ENCODE measurements around the gene ITGB2. TPM values are rescaled to one million over a fixed set of nuclear protein-coding genes. Genes with fewer than 3 reads are reported as not detected.

ITGB2 gene
- total RNA-seq, 4 donors from 2014 or later = 11.2 to 18.8 (median 15.3) TPM

GRCh38 chr21:44871576-44872269, 49.0 kb downstream of the ITGB2 start:
- no peaks in the 10 kb centered on the region for H3K9me3 ChIP-seq
- peak in 1 of 3 donors; percentile 25 for TF ChIP-seq POLR2AphosphoS5 (IDR thresholded peaks at IDR 0.05)
- peak in 1 of 2 donors; percentile 4 for TF ChIP-seq POLR2A (IDR thresholded peaks at IDR 0.05)
- no peak for TF ChIP-seq EP300 (IDR thresholded peaks at IDR 0.05)
- TF ChIP-seq CTCF (IDR thresholded peaks at IDR 0.05) = no peak
- H3K4me3 ChIP-seq = peak overlapping the region; percentile 87
- no peaks in the 10 kb centered on the region for H3K27me3 ChIP-seq
- no peaks in the 10 kb centered on the region for H3K36me3 ChIP-seq
- H3K27ac ChIP-seq = peak overlapping the region; percentile 92
- peaks cover 79% of the 10 kb centered on the region for H3K4me1 ChIP-seq
- peak in 1 of 2 donors; percentile 85 for DNase-seq (ENCODE audit: low spot score in 2 of 2)
- 7% methylated on average over 12 of the region's 14 CpGs for WGBS

DNA sequence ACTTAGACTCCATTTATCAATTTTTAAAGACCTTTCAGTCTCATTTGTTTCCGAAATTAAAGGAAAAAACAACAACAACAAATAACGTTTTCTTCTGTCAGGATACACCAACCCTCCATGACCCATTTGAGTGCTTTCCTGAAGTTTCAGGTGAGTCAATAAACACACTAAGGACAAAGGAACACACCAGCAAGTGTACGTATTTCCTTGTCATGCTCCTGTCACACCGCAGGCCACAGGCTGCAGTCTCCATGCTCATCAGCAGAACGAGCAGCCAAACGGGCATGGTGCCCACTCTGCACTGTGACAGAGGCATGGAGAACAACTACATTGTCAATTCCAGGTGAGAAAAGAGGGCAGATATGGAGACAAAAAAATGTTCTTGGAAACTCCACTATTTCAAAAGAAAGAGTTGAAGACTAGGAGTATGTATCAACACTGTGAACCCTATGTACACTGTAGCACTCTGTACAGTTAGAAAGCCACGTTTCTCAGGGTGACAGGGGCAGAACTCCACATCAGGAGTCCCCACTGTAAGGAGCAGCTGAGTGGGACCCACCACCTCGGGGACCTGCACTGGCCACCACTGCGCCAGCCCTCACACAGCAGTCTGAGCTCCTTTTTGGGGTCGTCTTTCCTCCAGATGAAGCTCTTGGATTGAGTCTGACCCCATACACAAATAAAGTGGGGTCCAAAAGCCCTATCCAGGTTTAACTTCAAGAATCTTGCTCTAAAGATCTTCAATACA, 49.8 kb downstream of the ITGB2 start:
- DNase-seq (ENCODE audit: low spot score in 2 of 2) = peak in 1 of 2 donors; percentile 80
- Histone ChIP-seq H3K4me3 (peak overlapping the region; percentile 87), H3K27ac (peak overlapping the region; percentile 92), H3K36me3 (no peaks in the 10 kb centered on the region), H3K4me1 (peaks cover 81% of the 10 kb centered on the region), H3K9me3 (no peaks in the 10 kb centered on the region), H3K27me3 (no peaks in the 10 kb centered on the region)
- WGBS = 53% methylated on average over 10 of the region's 10 CpGs
- no peak for TF ChIP-seq CTCF (IDR thresholded peaks at IDR 0.05)
- TF ChIP-seq POLR2A (IDR thresholded peaks at IDR 0.05) = no peak
- no peak for TF ChIP-seq EP300 (IDR thresholded peaks at IDR 0.05)

GRCh38 chr21:44869781-44870747, 50.6 kb downstream of the ITGB2 start:
- Histone ChIP-seq H3K36me3 (peaks cover 4% of the 10 kb centered on the region), H3K9me3 (no peaks in the 10 kb centered on the region), H3K27me3 (no peaks in the 10 kb centered on the region), H3K4me3 (no peak overlapping the region), H3K4me1 (peaks cover 79% of the 10 kb centered on the region), H3K27ac (peak overlapping the region; percentile 92)
- no peak for TF ChIP-seq POLR2AphosphoS5 (IDR thresholded peaks at IDR 0.05)
- no peak for TF ChIP-seq EP300 (IDR thresholded peaks at IDR 0.05)
- TF ChIP-seq CTCF (IDR thresholded peaks at IDR 0.05) = no peak
- TF ChIP-seq POLR2A (IDR thresholded peaks at IDR 0.05) = no peak
- WGBS = 64% methylated on average over 19 of the region's 19 CpGs
- DNase-seq (ENCODE audit: low spot score in 2 of 2) = peak in 1 of 2 donors; percentile 72

GRCh38 chr21:44868707-44869106, 52.0 kb downstream of the ITGB2 start:
- Histone ChIP-seq H3K27me3 (no peaks in the 10 kb centered on the region), H3K4me1 (peaks cover 68% of the 10 kb centered on the region), H3K4me3 (no peak overlapping the region), H3K27ac (peak overlapping the region; percentile 92), H3K36me3 (peaks cover 17% of the 10 kb centered on the region), H3K9me3 (no peaks in the 10 kb centered on the region)
- TF ChIP-seq POLR2A (IDR thresholded peaks at IDR 0.05) = no peak
- TF ChIP-seq EP300 (IDR thresholded peaks at IDR 0.05) = no peak
- TF ChIP-seq POLR2AphosphoS5 (IDR thresholded peaks at IDR 0.05) = no peak
- TF ChIP-seq CTCF (IDR thresholded peaks at IDR 0.05) = no peak
- 94% methylated on average over 7 of the region's 7 CpGs for WGBS
- DNase-seq (ENCODE audit: low spot score in 2 of 2) = no peak

All from suprapubic skin (tissue), 4 donors.